ENCODE data around the gene PRKG1. TPM values are rescaled to one million over a fixed set of nuclear protein-coding genes. Genes with fewer than 3 reads are reported as not detected.

Gene PRKG1
- total RNA-seq, 1 experiment from 2014 or later: 10.4 TPM

DNA sequence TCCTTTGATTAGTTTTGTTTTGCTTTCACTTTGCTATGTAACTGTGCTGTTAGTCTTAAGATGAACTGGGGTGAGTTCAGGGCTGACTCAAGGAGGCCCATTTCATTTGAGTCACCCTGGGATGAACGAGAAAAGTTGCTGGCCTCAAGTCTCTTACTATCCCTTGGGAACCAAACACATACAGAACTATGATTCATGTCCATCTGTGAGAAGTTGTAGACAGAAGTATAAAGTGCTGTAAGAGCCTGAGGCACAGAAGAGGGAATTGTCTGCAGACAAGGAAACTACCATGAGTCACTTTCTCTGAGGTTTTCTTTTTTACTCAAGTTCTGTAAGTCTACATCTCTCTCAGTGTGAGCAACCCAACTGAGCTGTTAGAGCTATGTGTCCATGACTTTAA lies 805.0 kb downstream of the PRKG1 start:
- 0 out of 2 replicates have a peak, but pooled peaks cover 2% of the 10 kb centered on the region for H3K4me1 ChIP-seq (ENCODE audit: insufficient read depth, low read length)
- Mint-ChIP-seq H3K27ac (no peak overlapping the region), H3K36me3 (ENCODE audit: insufficient read depth in 1 of 3, low read depth in 3 of 3) (peaks cover 0 to 2% (median 0%) of the 10 kb centered on the region in 3 experiments; a peak in 3 of 7 replicates), H3K27me3 (ENCODE audit: low read depth) (no peaks in the 10 kb centered on the region), H3K9me3 (peaks cover 0 to 4% of the 10 kb centered on the region in 2 experiments; a peak in 2 of 5 replicates), H3K4me3 (no peak overlapping the region), H3K4me1 (peaks cover 19 to 25% of the 10 kb centered on the region in 2 experiments)
- H4K20me1 ChIP-seq (ENCODE audit: control insufficient read depth, insufficient read depth, insufficient read length): no peaks in the 10 kb centered on the region
- no peak overlapping the region for H4K5ac ChIP-seq (ENCODE audit: insufficient read length, low read depth, low read length)
- H3K79me2 ChIP-seq (ENCODE audit: insufficient read depth, low read length): no peaks in the 10 kb centered on the region
- no peak overlapping the region for H3K23ac ChIP-seq (ENCODE audit: insufficient read length, low read depth, low read length)
- H2BK5ac ChIP-seq (ENCODE audit: insufficient read length, low read length): no peak overlapping the region
- no peaks in the 10 kb centered on the region for H3K79me1 ChIP-seq (ENCODE audit: insufficient read depth, low read depth, low read length, poor library complexity, severe bottlenecking)
- no peak overlapping the region for H3K27ac ChIP-seq (ENCODE audit: insufficient read length, low read depth, low read length)
- H3K56ac ChIP-seq (ENCODE audit: insufficient read length, low read depth, low read length): no peak overlapping the region
- TF ChIP-seq, protein P1, sequence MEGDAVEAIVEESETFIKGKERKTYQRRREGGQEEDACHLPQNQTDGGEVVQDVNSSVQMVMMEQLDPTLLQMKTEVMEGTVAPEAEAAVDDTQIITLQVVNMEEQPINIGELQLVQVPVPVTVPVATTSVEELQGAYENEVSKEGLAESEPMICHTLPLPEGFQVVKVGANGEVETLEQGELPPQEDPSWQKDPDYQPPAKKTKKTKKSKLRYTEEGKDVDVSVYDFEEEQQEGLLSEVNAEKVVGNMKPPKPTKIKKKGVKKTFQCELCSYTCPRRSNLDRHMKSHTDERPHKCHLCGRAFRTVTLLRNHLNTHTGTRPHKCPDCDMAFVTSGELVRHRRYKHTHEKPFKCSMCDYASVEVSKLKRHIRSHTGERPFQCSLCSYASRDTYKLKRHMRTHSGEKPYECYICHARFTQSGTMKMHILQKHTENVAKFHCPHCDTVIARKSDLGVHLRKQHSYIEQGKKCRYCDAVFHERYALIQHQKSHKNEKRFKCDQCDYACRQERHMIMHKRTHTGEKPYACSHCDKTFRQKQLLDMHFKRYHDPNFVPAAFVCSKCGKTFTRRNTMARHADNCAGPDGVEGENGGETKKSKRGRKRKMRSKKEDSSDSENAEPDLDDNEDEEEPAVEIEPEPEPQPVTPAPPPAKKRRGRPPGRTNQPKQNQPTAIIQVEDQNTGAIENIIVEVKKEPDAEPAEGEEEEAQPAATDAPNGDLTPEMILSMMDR (conservative IDR thresholded peaks at IDR 0.05): no peak
- no peak overlapping the region for H3K14ac ChIP-seq (ENCODE audit: insufficient read depth, low read length)
- no peak overlapping the region for H3K4me2 ChIP-seq (ENCODE audit: insufficient read depth, insufficient read length, low read length)
- DNase-seq: no peak
- no peak overlapping the region for H4K91ac ChIP-seq (ENCODE audit: insufficient read length, low read depth, low read length)
- no peaks in the 10 kb centered on the region for H3K9me3 ChIP-seq (ENCODE audit: control insufficient read depth, low read depth, low read length)
- H2BK120ac ChIP-seq (ENCODE audit: low read depth, low read length, poor library complexity, severe bottlenecking): no peak overlapping the region
- WGBS (ENCODE audit: extremely low coverage, insufficient read length, low lambda C conversion rate): no CpG with 5 or more reads among the region's 1 CpG
- no peak overlapping the region for H3T11ph ChIP-seq (ENCODE audit: low read length)
- no peak overlapping the region for H2BK15ac ChIP-seq (ENCODE audit: low read depth, low read length)
- no peaks in the 10 kb centered on the region for H3K23me2 ChIP-seq (ENCODE audit: insufficient read length, low read depth, low read length, poor library complexity, severe bottlenecking)
- H2AFZ ChIP-seq (ENCODE audit: low read length): no peak overlapping the region
- no peak overlapping the region for H3K9ac ChIP-seq (ENCODE audit: extremely low read depth, insufficient read length, low read length)
- no peak overlapping the region for H3K18ac ChIP-seq (ENCODE audit: insufficient read length, low read depth, low read length)
- H2BK12ac ChIP-seq (ENCODE audit: insufficient read length, low read depth, low read length): no peak overlapping the region
- H3K27me3 ChIP-seq (ENCODE audit: insufficient read depth, low read length): no peaks in the 10 kb centered on the region
- H4K8ac ChIP-seq (replicated peaks; ENCODE audit: insufficient read length, low read depth, low read length): no peak overlapping the region
- no peak overlapping the region for H2BK20ac ChIP-seq (ENCODE audit: low read depth, low read length, poor library complexity, severe bottlenecking)
- no peak overlapping the region for H2AK5ac ChIP-seq (ENCODE audit: insufficient read length, low read length)
- no peak overlapping the region for H3K4ac ChIP-seq (ENCODE audit: low read depth, low read length)

All from H9 (cell line).